ENCODE measurements around the gene ZPR1. TPM values are rescaled to one million over a fixed set of nuclear protein-coding genes. Genes with fewer than 3 reads are reported as not detected.
A peak's percentile ranks its signal among the peaks of the same experiment; 100 is the strongest.

Gene ZPR1
- total and polyA plus RNA-seq, 12 donors, result 10.5 to 63.6 (median 28.1) TPM

- H3K27ac ChIP-seq, result no peak overlapping the region
- TF ChIP-seq CTCF (IDR thresholded peaks at IDR 0.05), result no peak
- DNase-seq, result no peak
- H3K4me3 ChIP-seq, result no peak overlapping the region
- intact Hi-C loops (cut with DNase I), result loop anchor here (5.0 to 10.0 kb wide), 4 partner anchors 47 to 317 kb away; partner anchors contain the start of gene APOA1 (in 1 of the 2)
- peaks cover 0 to 9% of the 10 kb centered on the region in 2 donors for H3K4me1 ChIP-seq (replicated peaks in 1 of 2)
- H3K36me3 ChIP-seq (replicated peaks in 1 of 2), result peaks cover 0 to 9% of the 10 kb centered on the region in 2 donors
- H3K9me3 ChIP-seq (replicated peaks in 1 of 3), result no peaks in the 10 kb centered on the region
- WGBS, 4 donors, result 64 to 83% (median 77%) methylated on average over 7 to 53 of the region's 53 CpGs
- no peaks in the 10 kb centered on the region for H3K27me3 ChIP-seq
Observed at GRCh38 chr11:116790167-116791001, 2.6 kb upstream of the ZPR1 start.

DNA sequence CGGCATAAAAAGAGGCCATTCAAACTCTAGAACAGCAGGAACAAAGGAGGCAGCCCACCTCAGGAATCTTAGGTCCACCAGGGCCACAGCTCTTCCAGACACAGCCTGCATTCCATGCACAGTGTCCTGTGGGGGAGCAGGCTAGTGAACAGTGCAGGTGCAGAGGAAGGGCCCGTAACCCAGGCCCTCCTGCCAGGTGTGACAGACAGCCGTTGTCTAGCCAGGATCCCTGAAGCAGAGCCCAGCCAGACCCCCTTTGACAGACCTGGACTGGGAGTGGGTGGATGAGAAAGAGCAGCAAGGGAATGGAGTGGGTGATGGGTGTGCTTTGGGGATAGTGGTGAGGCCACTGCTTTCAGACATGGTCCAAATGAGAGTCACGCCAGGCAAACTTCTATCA is 1.2 kb upstream of the ZPR1 start:
- intact Hi-C loops (cut with DNase I), result loop anchor here in 1 of 2 donors (10.0 kb wide), 1 partner anchor 436 kb away; no protein-coding TSS in a partner anchor
- H3K27me3 ChIP-seq, result no peaks in the 10 kb centered on the region
- TF ChIP-seq CTCF (IDR thresholded peaks at IDR 0.05) (no peak), POLR2A (IDR thresholded peaks at IDR 0.05) (no peak)
- no peak for DNase-seq
- H3K27ac ChIP-seq, result no peak overlapping the region
- 84 to 93% (median 88%) methylated on average over 4 of the region's 4 CpGs for WGBS, 4 donors
- no peaks in the 10 kb centered on the region for H3K9me3 ChIP-seq (replicated peaks in 1 of 3)
- H3K4me1 ChIP-seq (replicated peaks in 1 of 2), result peaks cover 0 to 9% of the 10 kb centered on the region in 2 donors
- no peak overlapping the region for H3K4me3 ChIP-seq
- peaks cover 0 to 23% of the 10 kb centered on the region in 2 donors for H3K36me3 ChIP-seq (replicated peaks in 1 of 2)

GRCh38 chr11:116788534-116788933 is 711 bp upstream of the ZPR1 start:
- H3K27ac ChIP-seq, result peak overlapping the region in 2 of 5 donors; percentile 83
- H3K27me3 ChIP-seq, result no peaks in the 10 kb centered on the region
- peaks cover 0 to 9% of the 10 kb centered on the region in 2 donors for H3K4me1 ChIP-seq (replicated peaks in 1 of 2)
- H3K36me3 ChIP-seq (replicated peaks in 1 of 2), result peaks cover 0 to 28% of the 10 kb centered on the region in 2 donors
- no peak for DNase-seq
- no peak for TF ChIP-seq POLR2A (IDR thresholded peaks at IDR 0.05)
- no peak for TF ChIP-seq CTCF (IDR thresholded peaks at IDR 0.05)
- intact Hi-C loops (cut with DNase I), result loop anchor here in 1 of 2 donors (10.0 kb wide), 1 partner anchor 436 kb away; no protein-coding TSS in a partner anchor
- peak overlapping the region; percentile 1 to 97 (median 54) for H3K4me3 ChIP-seq
- 63 to 69% (median 64%) methylated on average over 4 of the region's 4 CpGs for WGBS, 4 donors
- H3K9me3 ChIP-seq (replicated peaks in 1 of 3), result no peaks in the 10 kb centered on the region

GRCh38 chr11:116787436-116787785 is 412 bp downstream of the ZPR1 start:
- H3K4me1 ChIP-seq (replicated peaks in 1 of 2), result peaks cover 0 to 9% of the 10 kb centered on the region in 2 donors
- peaks cover 0 to 39% of the 10 kb centered on the region in 2 donors for H3K36me3 ChIP-seq (replicated peaks in 1 of 2)
- no peaks in the 10 kb centered on the region for H3K9me3 ChIP-seq (replicated peaks in 1 of 3)
- no peaks in the 10 kb centered on the region for H3K27me3 ChIP-seq
- intact Hi-C loops (cut with DNase I), result loop anchor here in 1 of 2 donors (10.0 kb wide), 1 partner anchor 437 kb away; no protein-coding TSS in a partner anchor
- WGBS, 4 donors, result 0 to 1% (median 0%) methylated on average over 11 to 15 of the region's 15 CpGs
- peak overlapping the region in 4 of 5 donors; percentile 61 to 83 (median 76) for H3K27ac ChIP-seq
- peak overlapping the region; percentile 30 to 97 (median 81) for H3K4me3 ChIP-seq
- peak in 1 of 7 donors; percentile 13 for DNase-seq
- TF ChIP-seq CTCF (IDR thresholded peaks at IDR 0.05) (no peak), POLR2A (IDR thresholded peaks at IDR 0.05) (no peak)

All from adrenal gland (tissue), 12 donors.